ENCODE measurements around the gene SERTAD4. TPM values are rescaled to one million over a fixed set of nuclear protein-coding genes. Genes with fewer than 3 reads are reported as not detected.

The SERTAD4 gene
- total and polyA plus RNA-seq, 2 of the 8 experiments (the other 6 are each of a cell fraction or from before 2014, with no cell fraction given): 0.54 to 3.2 TPM

- 0 out of 4 replicates have a peak, but pooled peaks have one; percentile 5 to 20 for TF ChIP-seq HDAC2 (IDR thresholded peaks at IDR 0.05; ENCODE audit: borderline replicate concordance in 1 of 2, low read depth in 2 of 2, low read length in 2 of 2)
- no peak for TF ChIP-seq BACH1 (IDR thresholded peaks at IDR 0.05; ENCODE audit: low read length)
Measured at GRCh38 chr1:210233495-210234328, 1.1 kb downstream of the SERTAD4 start (continued).

All from H1 (cell line).